Body of pancreas (tissue), 4 donors: ENCODE results near the gene PCDHGB3.
"Not testable (repeated sequence)": the region's sequence is repeated elsewhere in the genome, so short reads cannot be mapped to it uniquely, and the experiment has no call there.

ENCODE experiments used
- POLR2A ChIP-seq, 3 donors: fragments of 450-650 bp; IDR thresholded peaks; one replicate each; pipeline ENCODE4 v1.6.1; 2016; ENCODE audit warnings: antibody characterized with exemption in 3 of 3, mild to moderate bottlenecking in 2 of 3
- TF ChIP-seq, protein P1 (sequence below), 7 experiments: fragments of 450-650 bp in 4 of 7; fragments of 200-600 bp in 3 of 7; sonication (generic) in 3 of 7; IDR thresholded peaks; one replicate each; pipeline ENCODE4 v1.5.1; 2016 to 2019; ENCODE audit warnings: antibody characterized with exemption in 7 of 7

DNA sequence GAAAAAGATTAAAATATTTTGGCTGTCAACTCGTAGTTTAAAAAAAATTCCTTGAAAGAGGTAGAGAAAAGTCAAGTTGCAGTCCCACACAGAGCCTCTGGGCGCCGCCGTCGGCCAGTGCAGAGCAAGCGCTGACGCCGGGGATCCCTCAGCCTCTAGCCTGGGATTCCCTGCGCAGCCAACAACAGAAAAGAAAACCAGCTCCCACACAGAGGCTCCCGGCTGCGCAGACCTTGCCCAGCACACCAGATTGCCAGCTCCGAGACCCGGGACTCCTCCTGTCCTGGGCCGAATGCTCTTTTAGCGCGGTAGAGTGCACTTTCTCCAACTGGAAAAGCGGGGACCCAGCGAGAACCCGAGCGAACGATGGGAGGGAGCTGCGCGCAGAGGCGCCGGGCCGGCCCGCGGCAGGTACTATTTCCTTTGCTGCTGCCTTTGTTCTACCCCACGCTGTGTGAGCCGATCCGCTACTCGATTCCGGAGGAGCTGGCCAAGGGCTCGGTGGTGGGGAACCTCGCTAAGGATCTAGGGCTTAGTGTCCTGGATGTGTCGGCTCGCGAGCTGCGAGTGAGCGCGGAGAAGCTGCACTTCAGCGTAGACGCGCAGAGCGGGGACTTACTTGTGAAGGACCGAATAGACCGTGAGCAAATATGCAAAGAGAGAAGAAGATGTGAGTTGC, 47.6 kb downstream of the PCDHGB3 start, which contains the start of gene PCDHGB7:
- TF ChIP-seq, protein P1, sequence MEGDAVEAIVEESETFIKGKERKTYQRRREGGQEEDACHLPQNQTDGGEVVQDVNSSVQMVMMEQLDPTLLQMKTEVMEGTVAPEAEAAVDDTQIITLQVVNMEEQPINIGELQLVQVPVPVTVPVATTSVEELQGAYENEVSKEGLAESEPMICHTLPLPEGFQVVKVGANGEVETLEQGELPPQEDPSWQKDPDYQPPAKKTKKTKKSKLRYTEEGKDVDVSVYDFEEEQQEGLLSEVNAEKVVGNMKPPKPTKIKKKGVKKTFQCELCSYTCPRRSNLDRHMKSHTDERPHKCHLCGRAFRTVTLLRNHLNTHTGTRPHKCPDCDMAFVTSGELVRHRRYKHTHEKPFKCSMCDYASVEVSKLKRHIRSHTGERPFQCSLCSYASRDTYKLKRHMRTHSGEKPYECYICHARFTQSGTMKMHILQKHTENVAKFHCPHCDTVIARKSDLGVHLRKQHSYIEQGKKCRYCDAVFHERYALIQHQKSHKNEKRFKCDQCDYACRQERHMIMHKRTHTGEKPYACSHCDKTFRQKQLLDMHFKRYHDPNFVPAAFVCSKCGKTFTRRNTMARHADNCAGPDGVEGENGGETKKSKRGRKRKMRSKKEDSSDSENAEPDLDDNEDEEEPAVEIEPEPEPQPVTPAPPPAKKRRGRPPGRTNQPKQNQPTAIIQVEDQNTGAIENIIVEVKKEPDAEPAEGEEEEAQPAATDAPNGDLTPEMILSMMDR (IDR thresholded peaks at IDR 0.05): peak in 6 of 7 experiments; percentile 25 to 65 (median 60)
- not testable (repeated sequence) for TF ChIP-seq POLR2A (IDR thresholded peaks at IDR 0.05)
